Measurements from ENCODE around the gene MDFIC. TPM values are rescaled to one million over a fixed set of nuclear protein-coding genes. Genes with fewer than 3 reads are reported as not detected.

MDFIC gene
- total RNA-seq, 2 experiments from 2014 or later: 25.9 to 27.1 TPM

DNA sequence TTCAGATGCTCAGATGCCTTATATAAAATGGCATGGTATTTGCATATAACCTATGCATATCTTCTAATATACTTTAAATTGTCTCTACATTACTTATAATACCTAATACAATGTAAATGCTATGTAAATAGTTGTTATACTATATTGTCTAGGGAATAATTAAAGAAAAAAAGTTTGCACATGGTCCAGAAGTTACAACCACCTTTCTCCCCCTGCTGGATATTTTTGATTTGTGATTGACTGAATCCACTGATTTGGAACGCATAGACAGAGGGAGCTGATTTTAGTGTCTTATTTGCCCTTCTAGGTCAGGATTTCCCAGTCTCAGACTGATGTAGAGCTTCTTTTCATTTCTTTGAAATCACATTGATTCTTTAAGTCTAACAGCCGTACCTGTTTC lies 31.8 kb downstream of the MDFIC start:
- H3K27ac Mint-ChIP-seq: no peak overlapping the region
- H3K27me3 Mint-ChIP-seq: no peaks in the 10 kb centered on the region
- H3K27ac ChIP-seq (ENCODE audit: low read depth in 1 of 2, low read length in 2 of 2): no peak overlapping the region
- no peaks in the 10 kb centered on the region for H3K27me3 ChIP-seq (ENCODE audit: control insufficient read depth in 1 of 2, insufficient read depth in 2 of 2, low read length in 2 of 2)
- POLR2A ChIA-PET: no interaction called here
- CTCF ChIA-PET: interaction anchor here (1.6 to 1.7 kb wide), 2 partner anchors 36 to 88 kb away, joined by 3 to 6 read pairs; no protein-coding TSS in a partner anchor
- intact Hi-C loops (cut with DNase I, micrococcal nuclease): loop anchor here (5.0 kb wide), 1 partner anchor 86 kb away; no protein-coding TSS in a partner anchor
- peak; percentile 22 for TF ChIP-seq CTCF (IDR thresholded peaks at IDR 0.05)
- ATAC-seq (ENCODE audit: poor library complexity) (no peak), DNase-seq (peak in 1 of 14 experiments; percentile 17)
- peaks cover 68% of the 10 kb centered on the region for H3K4me1 Mint-ChIP-seq (ENCODE audit: low read depth)
- peaks cover 18% of the 10 kb centered on the region for H3K36me3 ChIP-seq (ENCODE audit: insufficient read depth, low read length)
- H3K4me3 Mint-ChIP-seq: no peak overlapping the region
- peaks cover 13% of the 10 kb centered on the region for H3K36me3 Mint-ChIP-seq (ENCODE audit: low read depth)
- no peaks in the 10 kb centered on the region for H3K9me3 ChIP-seq (ENCODE audit: control insufficient read depth in 1 of 2, insufficient read depth in 1 of 2, low read length in 2 of 2)
- H3K4me3 ChIP-seq (ENCODE audit: low read length): no peak overlapping the region
- peaks cover 16% of the 10 kb centered on the region for H3K4me1 ChIP-seq (ENCODE audit: insufficient read depth, low read length)
- no peaks in the 10 kb centered on the region for H3K9me3 Mint-ChIP-seq

DNA sequence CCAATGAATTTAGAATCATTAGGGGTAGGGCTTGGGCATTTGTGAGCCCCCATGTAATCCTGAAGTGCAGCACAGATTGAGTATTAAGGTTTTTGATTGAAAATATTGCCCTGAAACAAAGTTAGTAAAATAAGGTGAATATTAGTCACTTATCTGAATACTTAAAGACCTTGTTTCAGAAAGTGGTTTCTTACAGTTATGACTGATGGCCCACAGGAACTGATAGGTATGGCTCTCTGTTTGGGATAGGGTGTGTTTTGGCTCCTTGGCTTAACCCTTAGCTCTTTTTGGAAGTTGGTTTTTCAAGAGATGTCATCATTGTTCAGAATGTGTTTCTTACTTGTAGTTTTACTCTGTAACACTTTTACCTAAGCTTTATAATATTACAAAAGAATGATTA lies 34.8 kb downstream of the MDFIC start:
- Histone ChIP-seq H3K36me3 (ENCODE audit: insufficient read depth, low read length) (peaks cover 26% of the 10 kb centered on the region), H3K27ac (ENCODE audit: low read depth in 1 of 2, low read length in 2 of 2) (no peak overlapping the region), H3K27me3 (ENCODE audit: control insufficient read depth in 1 of 2, insufficient read depth in 2 of 2, low read length in 2 of 2) (no peaks in the 10 kb centered on the region), H3K4me1 (ENCODE audit: insufficient read depth, low read length) (peaks cover 7% of the 10 kb centered on the region), H3K9me3 (ENCODE audit: control insufficient read depth in 1 of 2, insufficient read depth in 1 of 2, low read length in 2 of 2) (no peaks in the 10 kb centered on the region), H3K4me3 (ENCODE audit: low read length) (no peak overlapping the region)
- DNase-seq (no peak), ATAC-seq (ENCODE audit: poor library complexity) (no peak)
- intact Hi-C loops (cut with DNase I, micrococcal nuclease): no loop called here
- ChIA-PET POLR2A (no interaction called here), CTCF (interaction anchor here (1.4 to 1.6 kb wide), 4 partner anchors 17 to 91 kb away, joined by 3 to 4 read pairs (median 4); no protein-coding TSS in a partner anchor)
- no peak for TF ChIP-seq CTCF (IDR thresholded peaks at IDR 0.05)
- Mint-ChIP-seq H3K9me3 (no peaks in the 10 kb centered on the region), H3K36me3 (ENCODE audit: low read depth) (no peaks in the 10 kb centered on the region), H3K27ac (no peak overlapping the region), H3K4me3 (no peak overlapping the region), H3K27me3 (no peaks in the 10 kb centered on the region), H3K4me1 (ENCODE audit: low read depth) (peaks cover 73% of the 10 kb centered on the region)

- Mint-ChIP-seq H3K27ac (no peak overlapping the region), H3K36me3 (ENCODE audit: low read depth) (peaks cover 2% of the 10 kb centered on the region), H3K4me1 (ENCODE audit: low read depth) (peaks cover 80% of the 10 kb centered on the region), H3K27me3 (no peaks in the 10 kb centered on the region), H3K4me3 (no peak overlapping the region), H3K9me3 (no peaks in the 10 kb centered on the region)
- no peak overlapping the region for H3K4me3 ChIP-seq (ENCODE audit: low read length)
- H3K36me3 ChIP-seq (ENCODE audit: insufficient read depth, low read length): peaks cover 19% of the 10 kb centered on the region
- intact Hi-C loops (cut with DNase I, micrococcal nuclease): no loop called here
- no peak for ATAC-seq (ENCODE audit: poor library complexity)
- no peaks in the 10 kb centered on the region for H3K9me3 ChIP-seq (ENCODE audit: control insufficient read depth in 1 of 2, insufficient read depth in 1 of 2, low read length in 2 of 2)
- TF ChIP-seq CTCF (IDR thresholded peaks at IDR 0.05): no peak
- ChIA-PET POLR2A (interaction anchor here (1.0 kb wide), 1 partner anchor 10 kb away, joined by 3 read pairs; no protein-coding TSS in a partner anchor), CTCF (interaction anchor here (0.6 to 1.6 kb wide), 6 partner anchors 10 to 294 kb away, joined by 3 to 4 read pairs (median 4); no protein-coding TSS in a partner anchor)
- peaks cover 2% of the 10 kb centered on the region for H3K4me1 ChIP-seq (ENCODE audit: insufficient read depth, low read length)
- no peak for DNase-seq
- no peaks in the 10 kb centered on the region for H3K27me3 ChIP-seq (ENCODE audit: control insufficient read depth in 1 of 2, insufficient read depth in 2 of 2, low read length in 2 of 2)
- no peak overlapping the region for H3K27ac ChIP-seq (ENCODE audit: low read depth in 1 of 2, low read length in 2 of 2)
Measured at GRCh38 chr7:114957444-114957843, 35.5 kb downstream of the MDFIC start.

All from CD4-positive, alpha-beta T cell (primary cell).